HepG2 (cell line): Measurements from ENCODE around the gene SAMD5.

ENCODE experiments used
- CHD2 ChIP-seq: IDR thresholded peaks from 2 replicates; pipeline ENCODE4 v1.6.1; 2011; ENCODE audit warnings: low read depth, low read length, improper control_type of control experiment
- CREB1 ChIP-seq, 2 experiments: fragments of 450-650 bp in 1 of 2; IDR thresholded peaks; 2 replicates each; pipeline ENCODE4 v1.6.1; 2016 to 2017; ENCODE audit warnings: control low read depth in 1 of 2, mild to moderate bottlenecking in 1 of 2, missing compliant biosample characterization in 1 of 2, missing genetic modification characterization in 1 of 2
- DR1 ChIP-seq: sonication (generic); formaldehyde crosslinking; IDR thresholded peaks from 2 replicates; pipeline ENCODE4 v1.8.0; 2021; ENCODE audit warnings: mild to moderate bottlenecking, missing genetic modification reagents, inconsistent platforms
- GABPA ChIP-seq, 2 experiments: IDR thresholded peaks; 2 replicates each; pipeline ENCODE4 v1.6.1; 2011 to 2016; ENCODE audit warnings: low read depth in 2 of 2, low read length in 1 of 2, missing biosample characterization in 1 of 2, missing genetic modification characterization in 1 of 2
- POLR2A ChIP-seq, 2 experiments: IDR thresholded peaks; 2 replicates each; pipeline ENCODE4 v1.6.1; 2011; ENCODE audit warnings: low read depth in 2 of 2, low read length in 2 of 2, mild to moderate bottlenecking in 1 of 2, moderate library complexity in 1 of 2; ENCODE audit not compliant: insufficient read depth in 1 of 2
- TF ChIP-seq, protein P1 (sequence below): IDR thresholded peaks from 2 replicates; pipeline ENCODE4 v1.6.1; 2016

DNA sequence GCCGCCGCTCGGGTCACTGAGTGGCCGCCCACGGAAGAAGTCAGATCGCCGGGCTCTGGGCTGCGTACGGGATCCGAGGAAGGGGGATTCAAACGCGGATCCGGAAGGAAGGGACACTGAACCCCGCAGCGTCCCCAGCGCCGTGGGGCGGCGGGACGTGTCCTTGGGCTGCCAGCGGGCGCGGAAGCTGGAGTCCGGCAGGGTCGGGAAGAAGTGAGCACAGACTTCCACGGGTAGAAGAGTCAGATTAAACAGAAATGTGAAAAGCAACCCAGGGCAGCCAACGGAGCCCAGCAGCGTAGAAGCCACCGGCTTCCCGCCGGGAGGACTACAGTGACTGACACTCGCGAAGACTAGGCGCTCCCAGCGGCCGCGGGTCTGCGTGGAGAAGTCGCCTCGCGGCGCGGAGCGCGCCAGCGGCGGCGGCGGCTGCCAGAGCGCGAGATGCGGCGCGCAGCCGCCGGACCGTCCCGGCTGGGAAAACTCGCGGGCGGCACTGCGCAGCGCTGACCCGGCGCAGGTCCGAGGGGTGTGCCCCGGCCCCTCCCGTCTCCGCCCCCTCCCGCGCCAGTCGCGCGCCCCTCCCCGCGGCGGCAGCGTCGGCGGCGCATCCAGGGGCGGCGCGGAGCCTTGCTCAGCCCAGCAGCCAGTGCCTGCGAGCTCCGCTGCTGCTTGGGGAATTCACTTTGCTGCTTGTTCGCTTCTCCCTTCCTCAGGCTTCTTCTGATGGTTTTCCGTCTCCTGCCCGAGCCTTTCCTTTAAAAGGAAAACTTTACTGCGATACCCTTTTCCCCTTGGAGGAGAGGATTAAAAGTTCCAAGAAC lies at the start of gene SAMD5:
- TF ChIP-seq GABPA (IDR thresholded peaks at IDR 0.05; ENCODE audit: low read depth, low read length) (no peak), GABPA (CRISPR knock-in tag; IDR thresholded peaks at IDR 0.05; ENCODE audit: low read depth) (no peak), POLR2A (IDR thresholded peaks at IDR 0.05; ENCODE audit: insufficient read depth in 1 of 2, low read depth in 2 of 2, low read length in 2 of 2) (no peak), CHD2 (no peak), DR1 (CRISPR knock-in tag) (no peak), CREB1 (IDR thresholded peaks at IDR 0.05) (no peak), CREB1 (CRISPR knock-in tag; IDR thresholded peaks at IDR 0.05) (no peak)
- TF ChIP-seq, protein P1, sequence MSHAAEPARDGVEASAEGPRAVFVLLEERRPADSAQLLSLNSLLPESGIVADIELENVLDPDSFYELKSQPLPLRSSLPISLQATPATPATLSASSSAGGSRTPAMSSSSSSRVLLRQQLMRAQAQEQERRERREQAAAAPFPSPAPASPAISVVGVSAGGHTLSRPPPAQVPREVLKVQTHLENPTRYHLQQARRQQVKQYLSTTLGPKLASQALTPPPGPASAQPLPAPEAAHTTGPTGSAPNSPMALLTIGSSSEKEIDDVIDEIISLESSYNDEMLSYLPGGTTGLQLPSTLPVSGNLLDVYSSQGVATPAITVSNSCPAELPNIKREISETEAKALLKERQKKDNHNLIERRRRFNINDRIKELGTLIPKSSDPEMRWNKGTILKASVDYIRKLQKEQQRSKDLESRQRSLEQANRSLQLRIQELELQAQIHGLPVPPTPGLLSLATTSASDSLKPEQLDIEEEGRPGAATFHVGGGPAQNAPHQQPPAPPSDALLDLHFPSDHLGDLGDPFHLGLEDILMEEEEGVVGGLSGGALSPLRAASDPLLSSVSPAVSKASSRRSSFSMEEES (CRISPR knock-in tag), result no peak
